ENCODE measurements around the gene DDX24. TPM values are rescaled to one million over a fixed set of nuclear protein-coding genes. Genes with fewer than 3 reads are reported as not detected.
A peak's percentile ranks its signal among the peaks of the same experiment; 100 is the strongest.

The DDX24 gene
- polyA plus RNA-seq, 3 donors: 51.2 to 68.0 (median 53.8) TPM

DNA sequence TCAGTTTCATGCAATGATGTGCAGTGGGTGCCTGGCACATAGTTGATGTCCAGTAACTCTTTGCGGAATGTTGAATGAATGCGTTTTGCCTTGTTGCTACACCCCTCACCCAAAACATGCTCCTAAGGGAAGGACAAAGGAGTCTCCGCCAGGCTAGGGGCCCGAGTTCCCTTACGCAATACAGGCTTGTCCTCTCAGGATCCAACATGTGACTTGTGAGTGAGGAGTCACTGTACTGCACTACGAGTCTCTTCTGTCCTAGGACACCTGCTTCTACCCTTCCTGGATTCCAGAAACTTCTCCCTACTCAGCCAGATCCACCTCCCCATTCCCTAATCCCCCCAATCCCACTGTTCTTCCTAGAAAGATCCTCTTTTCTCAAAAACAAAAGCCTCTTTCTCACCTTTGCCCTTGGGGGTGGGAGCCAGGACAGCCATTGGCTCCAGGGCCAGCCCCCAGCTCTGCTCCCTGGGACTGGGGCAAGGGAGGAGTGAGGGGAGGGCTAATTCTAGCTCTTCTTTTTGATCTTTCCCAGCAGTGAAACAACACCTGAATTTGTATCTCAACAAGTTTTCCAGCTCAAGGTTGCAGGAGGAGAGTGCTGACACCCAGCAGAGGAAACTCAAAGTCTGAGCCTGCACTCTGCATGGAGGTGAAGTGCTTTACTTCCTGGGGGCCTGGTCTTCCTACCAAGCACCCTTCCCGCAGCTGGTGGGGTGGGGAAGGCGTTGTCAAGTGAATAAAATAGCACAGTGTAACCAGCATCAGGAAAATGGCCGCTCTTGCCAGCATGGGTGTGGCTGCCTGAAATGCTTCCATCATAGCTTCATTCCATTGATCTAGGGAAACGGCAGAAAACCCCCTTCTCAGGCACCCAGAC, 58.2 kb downstream of the DDX24 start:
- peak overlapping the region; percentile 24 for H2AFZ ChIP-seq (ENCODE audit: insufficient read depth, low read depth, low read length, poor library complexity, severe bottlenecking)
- Mint-ChIP-seq H3K4me3 (no peak overlapping the region), H3K27me3 (ENCODE audit: low read depth in 3 of 3) (peaks cover 2 to 8% (median 3%) of the 10 kb centered on the region in 3 donors), H3K36me3 (no peaks in the 10 kb centered on the region), H3K4me1 (peaks cover 23% of the 10 kb centered on the region), H3K9me3 (no peaks in the 10 kb centered on the region), H3K27ac (peak overlapping the region in 2 of 7 donors; percentile 6 to 11)
- 65% methylated on average over 7 of the region's 10 CpGs for WGBS (ENCODE audit: insufficient coverage)
- TF ChIP-seq CTCF (IDR thresholded peaks at IDR 0.05): no peak
- peaks cover 15 to 21% of the 10 kb centered on the region in 2 donors for H3K4me1 ChIP-seq (ENCODE audit: control insufficient read depth in 1 of 2, insufficient read depth in 2 of 2, low read length in 2 of 2)
- intact Hi-C loops (cut with micrococcal nuclease): no loop called here
- no peak for DNase-seq
- no peaks in the 10 kb centered on the region for H3K27me3 ChIP-seq (ENCODE audit: control insufficient read depth in 2 of 2, insufficient read depth in 2 of 2, low read length in 2 of 2)
- no peak overlapping the region for H3K27ac ChIP-seq (ENCODE audit: low read depth in 1 of 2, low read length in 2 of 2)
- no peak overlapping the region for H3K9ac ChIP-seq (ENCODE audit: insufficient read depth, low read length, poor library complexity, severe bottlenecking)
- no peaks in the 10 kb centered on the region for H3K79me2 ChIP-seq (ENCODE audit: insufficient read depth, low read length)
- no peaks in the 10 kb centered on the region for H3K36me3 ChIP-seq (replicated peaks in 1 of 2; ENCODE audit: control insufficient read depth in 1 of 2, insufficient read depth in 2 of 2, low read length in 2 of 2)
- no peaks in the 10 kb centered on the region for H3K9me3 ChIP-seq (replicated peaks in 1 of 2; ENCODE audit: control insufficient read depth in 1 of 2, insufficient read depth in 1 of 2, low read length in 2 of 2)
- H3K4me3 ChIP-seq (replicated peaks in 1 of 3; ENCODE audit: low read depth in 2 of 3, low read length in 3 of 3): no peak overlapping the region
- no peak overlapping the region for H3K4me2 ChIP-seq (replicated peaks; ENCODE audit: extremely low read depth, low read length, poor library complexity, severe bottlenecking)
- no peaks in the 10 kb centered on the region for H4K20me1 ChIP-seq (ENCODE audit: insufficient read depth, low read length)

GRCh38 chr14:94021416-94022157, 59.4 kb downstream of the DDX24 start:
- no peaks in the 10 kb centered on the region for H4K20me1 ChIP-seq (ENCODE audit: insufficient read depth, low read length)
- no peaks in the 10 kb centered on the region for H3K79me2 ChIP-seq (ENCODE audit: insufficient read depth, low read length)
- WGBS (ENCODE audit: insufficient coverage): 83% methylated on average over 7 of the region's 10 CpGs
- no peaks in the 10 kb centered on the region for H3K9me3 ChIP-seq (replicated peaks in 1 of 2; ENCODE audit: control insufficient read depth in 1 of 2, insufficient read depth in 1 of 2, low read length in 2 of 2)
- H3K9me3 Mint-ChIP-seq: no peaks in the 10 kb centered on the region
- DNase-seq: no peak
- no peaks in the 10 kb centered on the region for H3K27me3 ChIP-seq (ENCODE audit: control insufficient read depth in 2 of 2, insufficient read depth in 2 of 2, low read length in 2 of 2)
- H3K9ac ChIP-seq (ENCODE audit: insufficient read depth, low read length, poor library complexity, severe bottlenecking): no peak overlapping the region
- no peak overlapping the region for H3K27ac Mint-ChIP-seq
- peaks cover 15% of the 10 kb centered on the region for H3K4me1 Mint-ChIP-seq
- no peak overlapping the region for H2AFZ ChIP-seq (ENCODE audit: insufficient read depth, low read depth, low read length, poor library complexity, severe bottlenecking)
- intact Hi-C loops (cut with micrococcal nuclease): no loop called here
- no peak overlapping the region for H3K4me3 ChIP-seq (replicated peaks in 1 of 3; ENCODE audit: low read depth in 2 of 3, low read length in 3 of 3)
- H3K27ac ChIP-seq (ENCODE audit: low read depth in 1 of 2, low read length in 2 of 2): no peak overlapping the region
- H3K4me3 Mint-ChIP-seq: no peak overlapping the region
- H3K4me1 ChIP-seq (ENCODE audit: control insufficient read depth in 1 of 2, insufficient read depth in 2 of 2, low read length in 2 of 2): peaks cover 4 to 9% of the 10 kb centered on the region in 2 donors
- H3K36me3 Mint-ChIP-seq: no peaks in the 10 kb centered on the region
- H3K4me2 ChIP-seq (replicated peaks; ENCODE audit: extremely low read depth, low read length, poor library complexity, severe bottlenecking): no peak overlapping the region
- TF ChIP-seq CTCF (IDR thresholded peaks at IDR 0.05): no peak
- H3K36me3 ChIP-seq (replicated peaks in 1 of 2; ENCODE audit: control insufficient read depth in 1 of 2, insufficient read depth in 2 of 2, low read length in 2 of 2): no peaks in the 10 kb centered on the region
- peaks cover 2 to 8% (median 3%) of the 10 kb centered on the region in 3 donors for H3K27me3 Mint-ChIP-seq (ENCODE audit: low read depth in 3 of 3)

Measured in CD14-positive monocyte (primary cell).